Left ventricle myocardium inferior (tissue), 1 donor: ENCODE measurements around the gene SPCS2. TPM values are rescaled to one million over a fixed set of nuclear protein-coding genes. Genes with fewer than 3 reads are reported as not detected.

ENCODE experiments used
- DNase-seq: peaks from one replicate; pipeline ENCODE4 v3.0.0-alpha.2; 2020
- H3K27ac ChIP-seq: fragments of 200-600 bp; replicated peaks from 2 replicates; pipeline ENCODE4 v1.8.0; 2021
- H3K27me3 ChIP-seq: fragments of 200-600 bp; 2 replicates; pipeline ENCODE4 v1.8.0; 2021; ENCODE audit warnings: low read depth
- H3K36me3 ChIP-seq: fragments of 200-600 bp; 2 replicates; pipeline ENCODE4 v1.8.0; 2021
- H3K4me1 ChIP-seq: fragments of 200-600 bp; 2 replicates; pipeline ENCODE4 v1.8.0; 2021
- H3K4me3 ChIP-seq: fragments of 200-600 bp; 2 replicates; pipeline ENCODE4 v1.8.0; 2021; ENCODE audit warnings: mild to moderate bottlenecking, moderate library complexity
- H3K9me3 ChIP-seq: fragments of 200-600 bp; replicated peaks from 2 replicates; pipeline ENCODE4 v1.8.0; 2021
- intact Hi-C: fragments of 100-400 bp; cut with micrococcal nuclease; formaldehyde crosslinking; loops from one replicate; pipeline ENCODE4 v1.11.0; 2022
- total RNA-seq: library from RNA; stranded (reverse); fragmentation: NEBNext Ultra II Directional; extraction: Animal tissue kit (Norgen Biotek cat#: 25700); gene quantifications from one replicate; pipeline ENCODE4 v1.2.1, GENCODE V29; 2021
- TF ChIP-seq, protein P1 (sequence below): fragments of 200-600 bp; IDR thresholded peaks from 2 replicates; pipeline ENCODE4 v1.8.0; 2021; ENCODE audit warnings: antibody characterized with exemption, mild to moderate bottlenecking, borderline replicate concordance
- donor health status: DM: no; HTN: yes; CAD: no; lungs with severe emphysema.

SPCS2 gene
- total RNA-seq, 1 donor from 2014 or later: 103 TPM

DNA sequence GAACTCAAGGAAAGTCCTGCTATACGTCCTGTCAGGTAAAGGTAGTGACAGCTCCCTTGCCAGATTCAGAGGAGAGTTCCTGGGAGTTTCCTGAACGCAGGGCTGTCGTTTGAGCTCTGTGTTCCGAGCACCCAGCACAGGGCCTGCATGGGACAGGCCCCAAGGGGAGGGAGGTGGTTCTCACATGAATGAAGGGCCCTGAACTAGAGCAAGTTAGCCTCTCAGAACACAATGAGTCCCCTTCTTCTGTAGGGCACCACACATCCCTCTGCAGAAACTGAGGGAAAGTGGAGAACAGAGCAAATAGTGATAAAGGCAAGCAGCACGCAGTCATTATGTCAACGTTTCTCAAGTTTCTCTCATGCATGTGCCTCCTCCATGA is 75.0 kb downstream of the SPCS2 start:
- intact Hi-C loops: loop anchor here (10.0 kb wide), 1 partner anchor 221 kb away; the partner anchor contains the start of gene TPBGL
- Histone ChIP-seq H3K27me3 (no peaks in the 10 kb centered on the region), H3K9me3 (peaks cover 4% of the 10 kb centered on the region), H3K36me3 (no peaks in the 10 kb centered on the region), H3K27ac (peak overlapping the region; percentile 49), H3K4me1 (peaks cover 17% of the 10 kb centered on the region), H3K4me3 (no peak overlapping the region)
- no peak for DNase-seq
- TF ChIP-seq, protein P1, sequence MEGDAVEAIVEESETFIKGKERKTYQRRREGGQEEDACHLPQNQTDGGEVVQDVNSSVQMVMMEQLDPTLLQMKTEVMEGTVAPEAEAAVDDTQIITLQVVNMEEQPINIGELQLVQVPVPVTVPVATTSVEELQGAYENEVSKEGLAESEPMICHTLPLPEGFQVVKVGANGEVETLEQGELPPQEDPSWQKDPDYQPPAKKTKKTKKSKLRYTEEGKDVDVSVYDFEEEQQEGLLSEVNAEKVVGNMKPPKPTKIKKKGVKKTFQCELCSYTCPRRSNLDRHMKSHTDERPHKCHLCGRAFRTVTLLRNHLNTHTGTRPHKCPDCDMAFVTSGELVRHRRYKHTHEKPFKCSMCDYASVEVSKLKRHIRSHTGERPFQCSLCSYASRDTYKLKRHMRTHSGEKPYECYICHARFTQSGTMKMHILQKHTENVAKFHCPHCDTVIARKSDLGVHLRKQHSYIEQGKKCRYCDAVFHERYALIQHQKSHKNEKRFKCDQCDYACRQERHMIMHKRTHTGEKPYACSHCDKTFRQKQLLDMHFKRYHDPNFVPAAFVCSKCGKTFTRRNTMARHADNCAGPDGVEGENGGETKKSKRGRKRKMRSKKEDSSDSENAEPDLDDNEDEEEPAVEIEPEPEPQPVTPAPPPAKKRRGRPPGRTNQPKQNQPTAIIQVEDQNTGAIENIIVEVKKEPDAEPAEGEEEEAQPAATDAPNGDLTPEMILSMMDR: no peak

DNA sequence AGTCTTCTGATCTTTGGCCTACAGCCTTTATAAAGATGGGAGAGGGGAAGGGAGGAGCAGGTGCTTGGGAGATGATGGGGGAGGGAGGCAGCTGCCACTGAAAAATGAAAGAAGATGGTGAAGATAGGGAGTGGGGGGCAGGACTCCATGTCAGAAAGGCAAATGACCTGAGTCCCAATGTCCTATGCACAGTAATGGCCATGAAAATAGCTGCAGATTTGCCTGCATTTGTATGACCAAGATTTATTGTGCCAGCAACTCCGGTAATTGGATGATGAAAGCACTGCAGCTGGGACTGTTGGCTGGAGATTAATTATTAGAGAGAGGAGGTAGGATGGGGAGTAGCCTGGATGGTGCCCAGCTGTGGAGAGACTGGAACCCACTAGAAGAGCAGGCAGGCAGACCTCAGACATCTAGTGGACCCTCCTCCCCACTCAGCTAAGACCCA is 75.7 kb downstream of the SPCS2 start:
- peaks cover 17% of the 10 kb centered on the region for H3K4me1 ChIP-seq
- H3K9me3 ChIP-seq: no peaks in the 10 kb centered on the region
- intact Hi-C loops: loop anchor here (10.0 kb wide), 1 partner anchor 220 kb away; the partner anchor contains the start of gene TPBGL
- no peaks in the 10 kb centered on the region for H3K36me3 ChIP-seq
- TF ChIP-seq, protein P1: no peak
- no peak overlapping the region for H3K27ac ChIP-seq
- H3K4me3 ChIP-seq: no peak overlapping the region
- no peaks in the 10 kb centered on the region for H3K27me3 ChIP-seq
- no peak for DNase-seq

DNA sequence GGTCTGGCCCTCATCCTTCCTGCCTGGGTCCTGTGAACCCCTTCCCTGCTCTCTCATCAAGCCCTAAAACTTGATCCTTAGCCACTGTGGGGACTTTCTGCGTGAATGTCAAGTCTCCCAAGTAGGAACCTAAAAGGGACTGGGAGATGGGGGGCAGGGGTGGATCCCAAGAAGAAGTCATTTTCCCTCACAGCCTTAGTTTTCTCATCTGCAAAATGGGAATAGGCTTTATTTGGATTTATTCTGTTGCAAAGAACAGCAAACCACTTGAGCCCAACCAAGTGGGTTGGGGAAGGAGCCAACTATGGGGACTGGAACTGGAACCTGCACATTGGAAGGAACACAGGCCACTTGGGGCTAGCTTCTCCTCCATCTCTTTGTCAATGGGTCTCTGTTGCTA is 76.5 kb downstream of the SPCS2 start:
- no peaks in the 10 kb centered on the region for H3K9me3 ChIP-seq
- intact Hi-C loops: loop anchor here (10.0 kb wide), 1 partner anchor 219 kb away; the partner anchor contains the start of gene TPBGL
- H3K4me1 ChIP-seq: peaks cover 17% of the 10 kb centered on the region
- no peaks in the 10 kb centered on the region for H3K36me3 ChIP-seq
- H3K27ac ChIP-seq: no peak overlapping the region
- no peak overlapping the region for H3K4me3 ChIP-seq
- H3K27me3 ChIP-seq: no peaks in the 10 kb centered on the region
- no peak for DNase-seq
- TF ChIP-seq, protein P1: no peak

DNA sequence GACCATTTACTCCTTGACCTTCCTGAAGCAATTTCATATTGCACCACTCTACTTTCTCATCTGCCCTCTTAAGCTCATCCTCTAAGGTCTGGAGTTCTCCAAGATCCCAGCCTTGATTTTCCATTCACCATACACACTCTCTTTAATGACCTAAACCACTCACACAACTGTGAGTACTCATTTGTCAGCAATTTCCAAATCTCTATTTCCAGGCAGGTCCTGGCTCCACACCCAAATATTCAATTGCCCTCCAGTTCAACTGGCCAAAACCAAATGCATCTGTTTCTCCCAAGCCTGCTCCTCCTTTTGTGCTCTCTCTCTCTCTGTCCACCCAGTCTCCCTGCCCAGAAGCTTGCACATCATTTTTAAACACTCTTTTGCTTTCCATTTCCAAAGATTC is 79.3 kb downstream of the SPCS2 start:
- no peak overlapping the region for H3K27ac ChIP-seq
- TF ChIP-seq, protein P1: no peak
- no peak overlapping the region for H3K4me3 ChIP-seq
- H3K27me3 ChIP-seq: no peaks in the 10 kb centered on the region
- no peaks in the 10 kb centered on the region for H3K9me3 ChIP-seq
- intact Hi-C loops: loop anchor here (10.0 kb wide), 1 partner anchor 216 kb away; the partner anchor contains the start of gene TPBGL
- H3K4me1 ChIP-seq: peaks cover 8% of the 10 kb centered on the region
- H3K36me3 ChIP-seq: no peaks in the 10 kb centered on the region
- no peak for DNase-seq

Other genes with a start within 250 kb of the SPCS2 start
- gene CHRDL2, start 217.8 kb upstream of the SPCS2 start, total RNA-seq: 6.5 TPM
- 9.6 TPM for gene RNF169, start 200.4 kb upstream of the SPCS2 start, total RNA-seq
- gene XRRA1, start 175 bp upstream of the SPCS2 start, total RNA-seq: 7.0 TPM
- gene NEU3, start 39.7 kb downstream of the SPCS2 start, total RNA-seq: 9.9 TPM
- gene OR2AT4, start 147.6 kb downstream of the SPCS2 start, total RNA-seq: not detected
- 22.7 TPM for gene SLCO2B1, start 201.8 kb downstream of the SPCS2 start, total RNA-seq